ENCODE data around the gene PNPLA3. TPM values are rescaled to one million over a fixed set of nuclear protein-coding genes. Genes with fewer than 3 reads are reported as not detected.

The PNPLA3 gene
- total RNA-seq, 3 donors from 2014 or later (not counting 1 experiment from before 2014, with no cell fraction given): 0.53 to 0.54 TPM; not detected in 1

DNA sequence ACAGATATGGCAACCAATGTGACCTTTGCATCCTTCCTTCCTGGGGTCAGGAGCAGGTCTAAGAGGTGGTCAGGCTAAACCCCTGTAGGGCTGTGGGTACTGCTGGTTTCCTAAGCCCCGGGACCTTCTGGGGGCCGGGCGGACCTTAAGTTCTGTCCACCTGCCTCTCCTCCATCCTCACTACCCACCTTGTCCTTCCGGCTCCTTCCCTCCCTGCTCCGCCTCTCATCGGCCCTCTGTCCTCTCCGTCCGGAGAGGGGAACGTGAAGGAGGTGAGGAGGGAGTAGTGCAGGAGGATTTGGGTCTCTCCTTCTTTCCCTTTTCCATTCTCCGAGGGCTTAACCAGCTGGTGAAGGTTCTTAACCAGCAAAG lies 72.2 kb downstream of the PNPLA3 start:
- Histone ChIP-seq H3K27me3 (ENCODE audit: control insufficient read depth, insufficient read depth, low read length) (no peaks in the 10 kb centered on the region), H3K4me3 (ENCODE audit: low read length) (peak overlapping the region; percentile 41), H3K4me1 (ENCODE audit: control insufficient read depth, insufficient read depth, low read length) (peaks cover 20% of the 10 kb centered on the region), H3K36me3 (ENCODE audit: control insufficient read depth, insufficient read depth, low read length) (peaks cover 12% of the 10 kb centered on the region), H3K27ac (ENCODE audit: low read length) (peak overlapping the region; percentile 64), H3K9me3 (ENCODE audit: control insufficient read depth, insufficient read depth, low read length) (no peaks in the 10 kb centered on the region)
- ATAC-seq: no peak
- intact Hi-C loops (cut with micrococcal nuclease): loop anchor here (10.0 kb wide), 1 partner anchor 689 kb away; no protein-coding TSS in a partner anchor
- H3K4me3 Mint-ChIP-seq: peak overlapping the region; percentile 89
- no peak for DNase-seq
- no peak for TF ChIP-seq CTCF (IDR thresholded peaks at IDR 0.05)
- WGBS (ENCODE audit: insufficient coverage): 49% methylated on average over 4 of the region's 10 CpGs
- no peaks in the 10 kb centered on the region for H3K27me3 Mint-ChIP-seq (ENCODE audit: low read depth in 2 of 2)
- peaks cover 21 to 29% of the 10 kb centered on the region in 2 donors for H3K4me1 Mint-ChIP-seq
- H3K27ac Mint-ChIP-seq: peak overlapping the region; percentile 84 to 92
- no peaks in the 10 kb centered on the region for H3K9me3 Mint-ChIP-seq
- H3K36me3 Mint-ChIP-seq: peaks cover 7% of the 10 kb centered on the region

- no peak for TF ChIP-seq CTCF (IDR thresholded peaks at IDR 0.05)
- H3K36me3 Mint-ChIP-seq: peaks cover 7% of the 10 kb centered on the region
These were observed 72.8 kb downstream of the PNPLA3 start for GRCh38 chr22:43996170-43996980.

DNA sequence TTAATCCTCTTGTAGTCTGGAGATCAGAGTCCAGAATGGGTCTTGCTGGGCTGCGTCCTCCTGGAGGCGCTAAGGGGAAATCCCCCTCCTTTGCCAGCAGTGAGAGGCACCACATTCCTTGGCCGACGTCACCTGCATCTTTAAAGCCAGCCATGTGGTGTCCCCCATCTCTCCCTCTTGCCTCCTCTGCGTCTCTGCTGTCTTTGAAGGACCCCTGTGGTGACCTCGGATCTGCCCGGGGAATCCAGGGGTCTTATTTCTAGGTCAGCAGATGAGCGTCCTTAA lies 73.3 kb downstream of the PNPLA3 start:
- H3K36me3 ChIP-seq (ENCODE audit: control insufficient read depth, insufficient read depth, low read length): peaks cover 5% of the 10 kb centered on the region
- Mint-ChIP-seq H3K4me3 (peak overlapping the region; percentile 89), H3K27ac (peak overlapping the region; percentile 84 to 92)

More at GRCh38 chr22:43996170-43996980, 72.8 kb downstream of the PNPLA3 start:
- Mint-ChIP-seq H3K27me3 (ENCODE audit: low read depth in 2 of 2) (no peaks in the 10 kb centered on the region), H3K27ac (peak overlapping the region; percentile 84 to 92), H3K9me3 (no peaks in the 10 kb centered on the region), H3K4me1 (peaks cover 21 to 29% of the 10 kb centered on the region in 2 donors), H3K4me3 (peak overlapping the region; percentile 89)
- no peaks in the 10 kb centered on the region for H3K27me3 ChIP-seq (ENCODE audit: control insufficient read depth, insufficient read depth, low read length)
- peak overlapping the region; percentile 41 for H3K4me3 ChIP-seq (ENCODE audit: low read length)
- peaks cover 20% of the 10 kb centered on the region for H3K4me1 ChIP-seq (ENCODE audit: control insufficient read depth, insufficient read depth, low read length)
- DNase-seq (peak; percentile 42 to 80), ATAC-seq (peak; percentile 68 to 82 (median 79))
- H3K9me3 ChIP-seq (ENCODE audit: control insufficient read depth, insufficient read depth, low read length): no peaks in the 10 kb centered on the region
- H3K36me3 ChIP-seq (ENCODE audit: control insufficient read depth, insufficient read depth, low read length): peaks cover 10% of the 10 kb centered on the region
- 48% methylated on average over 45 of the region's 45 CpGs for WGBS (ENCODE audit: insufficient coverage)
- intact Hi-C loops (cut with micrococcal nuclease): loop anchor here (10.0 kb wide), 1 partner anchor 688 kb away; no protein-coding TSS in a partner anchor
- peak overlapping the region; percentile 64 for H3K27ac ChIP-seq (ENCODE audit: low read length)

More for the DNA sequence above, 73.3 kb downstream of the PNPLA3 start:
- peaks cover 20% of the 10 kb centered on the region for H3K4me1 ChIP-seq (ENCODE audit: control insufficient read depth, insufficient read depth, low read length)
- no peaks in the 10 kb centered on the region for H3K27me3 ChIP-seq (ENCODE audit: control insufficient read depth, insufficient read depth, low read length)
- DNase-seq (peak in 1 of 2 donors; percentile 22), ATAC-seq (no peak)
- Mint-ChIP-seq H3K36me3 (peaks cover 7% of the 10 kb centered on the region), H3K9me3 (no peaks in the 10 kb centered on the region), H3K4me1 (peaks cover 21 to 29% of the 10 kb centered on the region in 2 donors), H3K27me3 (ENCODE audit: low read depth in 2 of 2) (no peaks in the 10 kb centered on the region)
- intact Hi-C loops (cut with micrococcal nuclease): loop anchor here (10.0 kb wide), 1 partner anchor 688 kb away; no protein-coding TSS in a partner anchor
- no peak overlapping the region for H3K4me3 ChIP-seq (ENCODE audit: low read length)
- H3K27ac ChIP-seq (ENCODE audit: low read length): peak overlapping the region; percentile 64
- no peaks in the 10 kb centered on the region for H3K9me3 ChIP-seq (ENCODE audit: control insufficient read depth, insufficient read depth, low read length)
- WGBS (ENCODE audit: insufficient coverage): 96% methylated on average over 8 of the region's 8 CpGs
- no peak for TF ChIP-seq CTCF (IDR thresholded peaks at IDR 0.05)

Other genes starting within 250 kb of the PNPLA3 start
- under 1 TPM; 0.23 to 0.35 (median 0.26) TPM for gene EFCAB6, start 111.5 kb upstream of the PNPLA3 start, total RNA-seq
- not detected for gene SULT4A1, start 61.3 kb upstream of the PNPLA3 start, total RNA-seq
- gene PNPLA5, start 31.8 kb upstream of the PNPLA3 start, total RNA-seq: not detected
- gene SAMM50, start 31.6 kb downstream of the PNPLA3 start, total RNA-seq: 10 to 100 TPM; 25.9 to 30.6 (median 29.7) TPM
- gene PARVB, start 100.5 kb downstream of the PNPLA3 start, total RNA-seq: 10 to 100 TPM in 1 of 3 donors, 1 to 10 TPM in 2; 2.9 to 12.5 (median 8.1) TPM

All from natural killer cell (primary cell).